HG02981 (cell line): ENCODE results near the gene LRRC45.

Source experiments
- ATAC-seq: cut with Tn5 transposase; IDR thresholded peaks from one replicate; pipeline ENCODE4 v1.9.1; 2021; ENCODE audit warnings: mild to moderate bottlenecking, moderate library complexity; ENCODE audit not compliant: unreplicated experiment

Gene LRRC45

GRCh38 chr17:82080048-82080788 lies 57.1 kb downstream of the LRRC45 start:
- ATAC-seq: no peak
